SK-N-SH (cell line): Measurements from ENCODE around the gene SCT. TPM values are rescaled to one million over a fixed set of nuclear protein-coding genes. Genes with fewer than 3 reads are reported as not detected.

Source experiments
- CTCF ChIA-PET: fragments of 300-600, 350-600 bp; formaldehyde crosslinking; extraction: SDS; loops from one replicate; lab custom pipeline; 2021; lab: Yijun Ruan, JAX
- POLR2A ChIA-PET: fragments of 350-600 bp; sonication (Branson Sonifier 250); formaldehyde crosslinking; extraction: SDS; loops from one replicate; lab custom pipeline; 2020; ENCODE audit warnings: antibody characterized with exemption, inconsistent platforms; lab: Yijun Ruan, JAX
- DNase-seq: peaks from one replicate; pipeline ENCODE4 v3.0.0; 2012
- H2AFZ ChIP-seq: fragments of 200-600 bp; sonication (generic); 2 replicates; pipeline ENCODE4 v1.8.1; 2016; ENCODE audit warnings: antibody characterized with exemption, mild to moderate bottlenecking, low read depth
- H3F3A ChIP-seq: fragments of 200-600 bp; sonication (generic); replicated peaks from 2 replicates; pipeline ENCODE3; 2016; ENCODE audit warnings: antibody characterized with exemption, mild to moderate bottlenecking; ENCODE audit not compliant: insufficient read depth
- H3K27ac ChIP-seq, 2 experiments: fragments of 200-500 bp in 1 of 2; fragments of 200-600 bp in 1 of 2; sonication (Bioruptor generic) in 1 of 2; sonication (generic), shearing (Covaris generic) in 1 of 2; 2 replicates each; pipeline versions ENCODE4 v1.5.1 to v1.6.1; 2014 to 2016; ENCODE audit warnings: low read depth in 2 of 2, inconsistent platforms in 1 of 2, low read length in 1 of 2, mild to moderate bottlenecking in 1 of 2, mixed read lengths in 1 of 2
- H3K27me3 ChIP-seq: fragments of 200-600 bp; sonication (generic), shearing (Covaris generic); 2 replicates; pipeline ENCODE4 v1.6.1; 2016; ENCODE audit warnings: mixed run types; ENCODE audit not compliant: insufficient read depth
- H3K36me3 ChIP-seq, 2 experiments: fragments of 200-500 bp in 1 of 2; fragments of 200-600 bp in 1 of 2; sonication (Bioruptor generic) in 1 of 2; sonication (generic) in 1 of 2; replicated peaks in 1 of 2; 2 replicates each; pipeline versions ENCODE3 to v1.5.1; 2014 to 2016; ENCODE audit warnings: low read length in 1 of 2, mild to moderate bottlenecking in 1 of 2; ENCODE audit not compliant: insufficient read depth in 2 of 2, control insufficient read depth in 1 of 2
- H3K4me1 ChIP-seq, 2 experiments: fragments of 200-500 bp in 1 of 2; fragments of 200-600 bp in 1 of 2; sonication (Bioruptor generic) in 1 of 2; sonication (generic), shearing (Covaris generic) in 1 of 2; 2 replicates each; pipeline versions ENCODE4 v1.5.1 to v1.6.1; 2014 to 2016; ENCODE audit warnings: low read depth in 1 of 2, low read length in 1 of 2, mixed run types in 1 of 2; ENCODE audit not compliant: insufficient read depth in 2 of 2, control insufficient read depth in 1 of 2
- H3K4me2 ChIP-seq: fragments of 200-600 bp; sonication (generic), shearing (Covaris generic); 2 replicates; pipeline ENCODE4 v1.6.1; 2017; ENCODE audit warnings: mixed run types
- H3K4me3 ChIP-seq, 2 experiments: fragments of 200-500 bp in 1 of 2; fragments of 200-600 bp in 1 of 2; sonication (Bioruptor generic) in 1 of 2; sonication (generic), shearing (Covaris generic) in 1 of 2; 2 replicates each; pipeline versions ENCODE4 v1.5.1 to v1.8.1; 2014 to 2016; ENCODE audit warnings: low read depth in 2 of 2, inconsistent platforms in 1 of 2, low read length in 1 of 2, mild to moderate bottlenecking in 1 of 2, mixed read lengths in 1 of 2, moderate library complexity in 1 of 2
- H3K79me2 ChIP-seq: fragments of 200-600 bp; sonication (generic); 2 replicates; pipeline ENCODE4 v1.8.1; 2017; ENCODE audit warnings: mild to moderate bottlenecking; ENCODE audit not compliant: insufficient read depth
- H3K9ac ChIP-seq: fragments of 200-600 bp; sonication (generic); 2 replicates; pipeline ENCODE4 v1.6.1; 2017; ENCODE audit warnings: mixed run types
- H3K9me2 ChIP-seq: fragments of 200-600 bp; sonication (generic); 2 replicates; pipeline ENCODE4 v1.6.1; 2017; ENCODE audit warnings: mixed run types
- H3K9me3 ChIP-seq: fragments of 200-600 bp; sonication (generic); 2 replicates; pipeline ENCODE4 v1.6.1; 2017; ENCODE audit warnings: mixed run types, mild to moderate bottlenecking, moderate library complexity
- H4K20me1 ChIP-seq: fragments of 200-600 bp; sonication (generic); 2 replicates; pipeline ENCODE4 v1.6.1; 2017; ENCODE audit warnings: mild to moderate bottlenecking, mixed run types; ENCODE audit not compliant: insufficient read depth
- FOXJ3 ChIP-seq: sonication (generic); formaldehyde crosslinking; IDR thresholded peaks from 2 replicates; pipeline ENCODE4 v1.5.1; 2020; ENCODE audit warnings: mild to moderate bottlenecking, missing genetic modification reagents
- MEF2A ChIP-seq: IDR thresholded peaks from 2 replicates; pipeline ENCODE4 v1.4.0; 2012; ENCODE audit warnings: low read depth, borderline replicate concordance
- POLR2AphosphoS5 ChIP-seq: IDR thresholded peaks from 2 replicates; pipeline ENCODE4 v1.6.1; 2012; ENCODE audit warnings: low read depth, low read length
- RAD21 ChIP-seq: IDR thresholded peaks from 2 replicates; pipeline ENCODE4 v1.6.1; 2012; ENCODE audit warnings: mild to moderate bottlenecking, low read length
- SIN3A ChIP-seq: IDR thresholded peaks from 2 replicates; pipeline ENCODE4 v1.6.1; 2012; ENCODE audit warnings: low read depth, mild to moderate bottlenecking, low read length, moderate library complexity, borderline replicate concordance
- WGBS: methylation state at CpG from one replicate; pipeline ENCODE4 v1.1.6; 2017; ENCODE audit warnings: low lambda C conversion rate; 5-methylcytosine and 5-hydroxymethylcytosine counted together
- polyA plus RNA-seq, 3 experiments: library from polyadenylated mRNA; depleted of rRNA; stranded (reverse); fragments of >200 nt; gene quantifications; 2 replicates each; pipeline ENCODE4 v1.2.3, GENCODE V29; 2012
- TF ChIP-seq, protein P1 (sequence below): IDR thresholded peaks from 2 replicates; pipeline ENCODE4 v1.4.0; 2012; ENCODE audit warnings: low read depth, borderline replicate concordance
- TF ChIP-seq, protein P2 (sequence below): IDR thresholded peaks from 2 replicates; pipeline ENCODE4 v1.6.1; 2012; ENCODE audit warnings: mild to moderate bottlenecking, low read depth, low read length, moderate library complexity
- TF ChIP-seq, protein P3 (sequence below): fragments of 200-600 bp; sonication (generic); IDR thresholded peaks from 2 replicates; pipeline ENCODE4 v1.6.1; 2017; ENCODE audit warnings: antibody characterized with exemption, mild to moderate bottlenecking, moderate library complexity
- TF ChIP-seq, protein P4 (sequence below): IDR thresholded peaks from 2 replicates; pipeline ENCODE4 v1.4.0; 2012; ENCODE audit warnings: low read depth

The SCT gene
- polyA plus RNA-seq, 1 of the 3 experiments (the other 2 are of a cell fraction), result not detected

DNA sequence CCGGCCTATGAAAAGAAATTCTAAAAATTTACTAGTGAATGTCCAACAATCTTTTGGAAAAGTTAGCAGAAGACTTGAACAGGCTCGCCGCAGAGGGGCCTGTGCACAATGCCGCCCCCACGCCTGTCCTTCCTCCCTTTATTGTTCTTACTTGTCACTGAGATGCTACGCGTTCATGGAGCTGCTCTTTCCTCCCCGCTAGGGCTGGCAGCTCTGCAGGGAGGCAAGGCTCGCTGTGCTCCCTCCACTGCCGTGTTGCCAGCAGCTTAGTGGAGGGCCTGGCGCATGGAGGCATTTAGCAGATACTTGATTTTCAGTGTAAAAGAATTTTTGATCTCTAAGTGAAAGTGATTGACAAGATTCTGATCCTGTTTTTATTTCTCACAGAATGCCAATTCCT, 36.0 kb downstream of the SCT start:
- Histone ChIP-seq H3K9me2 (no peaks in the 10 kb centered on the region), H2AFZ (no peak overlapping the region), H3F3A (peaks cover 12% of the 10 kb centered on the region), H3K4me3 (no peak overlapping the region), H3K4me1 (no peaks in the 10 kb centered on the region), H3K4me2 (no peak overlapping the region), H3K79me2 (peaks cover 57% of the 10 kb centered on the region), H3K9ac (no peak overlapping the region), H3K27ac (no peak overlapping the region), H3K36me3 (peaks cover 46 to 72% of the 10 kb centered on the region in 2 experiments), H4K20me1 (peaks cover 54% of the 10 kb centered on the region), H3K27me3 (no peaks in the 10 kb centered on the region), H3K9me3 (no peaks in the 10 kb centered on the region)
- CTCF ChIA-PET, result interaction anchor here (0.6 kb wide), 1 partner anchor 36 kb away, joined by 4 read pairs; no protein-coding TSS in a partner anchor
- TF ChIP-seq MEF2A (no peak), POLR2AphosphoS5 (no peak), SIN3A (no peak), RAD21 (no peak), FOXJ3 (no peak)
- TF ChIP-seq, protein P1, sequence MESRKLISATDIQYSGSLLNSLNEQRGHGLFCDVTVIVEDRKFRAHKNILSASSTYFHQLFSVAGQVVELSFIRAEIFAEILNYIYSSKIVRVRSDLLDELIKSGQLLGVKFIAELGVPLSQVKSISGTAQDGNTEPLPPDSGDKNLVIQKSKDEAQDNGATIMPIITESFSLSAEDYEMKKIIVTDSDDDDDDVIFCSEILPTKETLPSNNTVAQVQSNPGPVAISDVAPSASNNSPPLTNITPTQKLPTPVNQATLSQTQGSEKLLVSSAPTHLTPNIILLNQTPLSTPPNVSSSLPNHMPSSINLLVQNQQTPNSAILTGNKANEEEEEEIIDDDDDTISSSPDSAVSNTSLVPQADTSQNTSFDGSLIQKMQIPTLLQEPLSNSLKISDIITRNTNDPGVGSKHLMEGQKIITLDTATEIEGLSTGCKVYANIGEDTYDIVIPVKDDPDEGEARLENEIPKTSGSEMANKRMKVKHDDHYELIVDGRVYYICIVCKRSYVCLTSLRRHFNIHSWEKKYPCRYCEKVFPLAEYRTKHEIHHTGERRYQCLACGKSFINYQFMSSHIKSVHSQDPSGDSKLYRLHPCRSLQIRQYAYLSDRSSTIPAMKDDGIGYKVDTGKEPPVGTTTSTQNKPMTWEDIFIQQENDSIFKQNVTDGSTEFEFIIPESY, result no peak
- TF ChIP-seq, protein P2, sequence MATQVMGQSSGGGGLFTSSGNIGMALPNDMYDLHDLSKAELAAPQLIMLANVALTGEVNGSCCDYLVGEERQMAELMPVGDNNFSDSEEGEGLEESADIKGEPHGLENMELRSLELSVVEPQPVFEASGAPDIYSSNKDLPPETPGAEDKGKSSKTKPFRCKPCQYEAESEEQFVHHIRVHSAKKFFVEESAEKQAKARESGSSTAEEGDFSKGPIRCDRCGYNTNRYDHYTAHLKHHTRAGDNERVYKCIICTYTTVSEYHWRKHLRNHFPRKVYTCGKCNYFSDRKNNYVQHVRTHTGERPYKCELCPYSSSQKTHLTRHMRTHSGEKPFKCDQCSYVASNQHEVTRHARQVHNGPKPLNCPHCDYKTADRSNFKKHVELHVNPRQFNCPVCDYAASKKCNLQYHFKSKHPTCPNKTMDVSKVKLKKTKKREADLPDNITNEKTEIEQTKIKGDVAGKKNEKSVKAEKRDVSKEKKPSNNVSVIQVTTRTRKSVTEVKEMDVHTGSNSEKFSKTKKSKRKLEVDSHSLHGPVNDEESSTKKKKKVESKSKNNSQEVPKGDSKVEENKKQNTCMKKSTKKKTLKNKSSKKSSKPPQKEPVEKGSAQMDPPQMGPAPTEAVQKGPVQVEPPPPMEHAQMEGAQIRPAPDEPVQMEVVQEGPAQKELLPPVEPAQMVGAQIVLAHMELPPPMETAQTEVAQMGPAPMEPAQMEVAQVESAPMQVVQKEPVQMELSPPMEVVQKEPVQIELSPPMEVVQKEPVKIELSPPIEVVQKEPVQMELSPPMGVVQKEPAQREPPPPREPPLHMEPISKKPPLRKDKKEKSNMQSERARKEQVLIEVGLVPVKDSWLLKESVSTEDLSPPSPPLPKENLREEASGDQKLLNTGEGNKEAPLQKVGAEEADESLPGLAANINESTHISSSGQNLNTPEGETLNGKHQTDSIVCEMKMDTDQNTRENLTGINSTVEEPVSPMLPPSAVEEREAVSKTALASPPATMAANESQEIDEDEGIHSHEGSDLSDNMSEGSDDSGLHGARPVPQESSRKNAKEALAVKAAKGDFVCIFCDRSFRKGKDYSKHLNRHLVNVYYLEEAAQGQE, result no peak
- TF ChIP-seq, protein P3, sequence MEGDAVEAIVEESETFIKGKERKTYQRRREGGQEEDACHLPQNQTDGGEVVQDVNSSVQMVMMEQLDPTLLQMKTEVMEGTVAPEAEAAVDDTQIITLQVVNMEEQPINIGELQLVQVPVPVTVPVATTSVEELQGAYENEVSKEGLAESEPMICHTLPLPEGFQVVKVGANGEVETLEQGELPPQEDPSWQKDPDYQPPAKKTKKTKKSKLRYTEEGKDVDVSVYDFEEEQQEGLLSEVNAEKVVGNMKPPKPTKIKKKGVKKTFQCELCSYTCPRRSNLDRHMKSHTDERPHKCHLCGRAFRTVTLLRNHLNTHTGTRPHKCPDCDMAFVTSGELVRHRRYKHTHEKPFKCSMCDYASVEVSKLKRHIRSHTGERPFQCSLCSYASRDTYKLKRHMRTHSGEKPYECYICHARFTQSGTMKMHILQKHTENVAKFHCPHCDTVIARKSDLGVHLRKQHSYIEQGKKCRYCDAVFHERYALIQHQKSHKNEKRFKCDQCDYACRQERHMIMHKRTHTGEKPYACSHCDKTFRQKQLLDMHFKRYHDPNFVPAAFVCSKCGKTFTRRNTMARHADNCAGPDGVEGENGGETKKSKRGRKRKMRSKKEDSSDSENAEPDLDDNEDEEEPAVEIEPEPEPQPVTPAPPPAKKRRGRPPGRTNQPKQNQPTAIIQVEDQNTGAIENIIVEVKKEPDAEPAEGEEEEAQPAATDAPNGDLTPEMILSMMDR, result no peak
- TF ChIP-seq, protein P4, sequence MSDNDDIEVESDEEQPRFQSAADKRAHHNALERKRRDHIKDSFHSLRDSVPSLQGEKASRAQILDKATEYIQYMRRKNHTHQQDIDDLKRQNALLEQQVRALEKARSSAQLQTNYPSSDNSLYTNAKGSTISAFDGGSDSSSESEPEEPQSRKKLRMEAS, result no peak
- DNase-seq, result no peak
- 82% methylated on average over 11 of the region's 11 CpGs for WGBS
- POLR2A ChIA-PET, result interaction anchor here (0.6 kb wide), 1 partner anchor 337 kb away, joined by 3 read pairs; no protein-coding TSS in a partner anchor
